ENCODE measurements around the gene SPIRE2.
"Not testable (repeated sequence)": the region's sequence is repeated elsewhere in the genome, so short reads cannot be mapped to it uniquely, and the experiment has no call there.

SPIRE2 gene

GRCh38 chr16:89831810-89832328 is 3.6 kb downstream of the SPIRE2 start:
- DNase-seq (ENCODE audit: low read depth) = no peak
- no peak overlapping the region for H3K4me3 ChIP-seq (ENCODE audit: low read depth, low read length)
- TF ChIP-seq CTCF (IDR thresholded peaks at IDR 0.05; ENCODE audit: insufficient read depth, low read depth, low read length, missing control alignments) = no peak

- H3K4me3 ChIP-seq (ENCODE audit: low read depth, low read length); DNase-seq (ENCODE audit: low read depth): not testable (repeated sequence)
These were observed 5.5 kb downstream of the SPIRE2 start for GRCh38 chr16:89833664-89834363.

- not testable (repeated sequence) for H3K4me3 ChIP-seq (ENCODE audit: low read depth, low read length)
These were observed 6.6 kb downstream of the SPIRE2 start for GRCh38 chr16:89834813-89835363.

GRCh38 chr16:89836484-89836883 is 8.2 kb downstream of the SPIRE2 start:
- not testable (repeated sequence) for DNase-seq (ENCODE audit: low read depth); H3K4me3 ChIP-seq (ENCODE audit: low read depth, low read length)

More at GRCh38 chr16:89834813-89835363, 6.6 kb downstream of the SPIRE2 start:
- DNase-seq (ENCODE audit: low read depth) = not testable (repeated sequence)

- no peak overlapping the region for H3K4me3 ChIP-seq (ENCODE audit: low read depth, low read length)
- DNase-seq (ENCODE audit: low read depth) = no peak
- no peak for TF ChIP-seq CTCF (IDR thresholded peaks at IDR 0.05; ENCODE audit: insufficient read depth, low read depth, low read length, missing control alignments)
These were observed 8.8 kb downstream of the SPIRE2 start for GRCh38 chr16:89837014-89837546.

- no peak overlapping the region for H3K4me3 ChIP-seq (ENCODE audit: low read depth, low read length)
- peak; percentile 61 for DNase-seq (ENCODE audit: low read depth)
- TF ChIP-seq CTCF (IDR thresholded peaks at IDR 0.05; ENCODE audit: insufficient read depth, low read depth, low read length, missing control alignments) = no peak
These were observed 13.0 kb downstream of the SPIRE2 start for GRCh38 chr16:89841275-89841674.

GRCh38 chr16:89842471-89843408 is 14.5 kb downstream of the SPIRE2 start:
- TF ChIP-seq CTCF (IDR thresholded peaks at IDR 0.05; ENCODE audit: insufficient read depth, low read depth, low read length, missing control alignments) = no peak
- H3K4me3 ChIP-seq (ENCODE audit: low read depth, low read length) = no peak overlapping the region
- no peak for DNase-seq (ENCODE audit: low read depth)
